Stimulated activated CD4-positive, alpha-beta T cell treated with anti-CD3 and anti-CD28 coated beads, TNF-alpha, amount 100 ng/mL, for 1 hour (primary cell): ENCODE measurements around the gene MAPK12.

Source experiments
- DNase-seq, 3 donors: peaks; one replicate each; pipeline ENCODE4 v3.0.0-alpha.2; 2020; ENCODE audit warnings: low read depth in 3 of 3, low spot score in 1 of 3

MAPK12 gene

DNA sequence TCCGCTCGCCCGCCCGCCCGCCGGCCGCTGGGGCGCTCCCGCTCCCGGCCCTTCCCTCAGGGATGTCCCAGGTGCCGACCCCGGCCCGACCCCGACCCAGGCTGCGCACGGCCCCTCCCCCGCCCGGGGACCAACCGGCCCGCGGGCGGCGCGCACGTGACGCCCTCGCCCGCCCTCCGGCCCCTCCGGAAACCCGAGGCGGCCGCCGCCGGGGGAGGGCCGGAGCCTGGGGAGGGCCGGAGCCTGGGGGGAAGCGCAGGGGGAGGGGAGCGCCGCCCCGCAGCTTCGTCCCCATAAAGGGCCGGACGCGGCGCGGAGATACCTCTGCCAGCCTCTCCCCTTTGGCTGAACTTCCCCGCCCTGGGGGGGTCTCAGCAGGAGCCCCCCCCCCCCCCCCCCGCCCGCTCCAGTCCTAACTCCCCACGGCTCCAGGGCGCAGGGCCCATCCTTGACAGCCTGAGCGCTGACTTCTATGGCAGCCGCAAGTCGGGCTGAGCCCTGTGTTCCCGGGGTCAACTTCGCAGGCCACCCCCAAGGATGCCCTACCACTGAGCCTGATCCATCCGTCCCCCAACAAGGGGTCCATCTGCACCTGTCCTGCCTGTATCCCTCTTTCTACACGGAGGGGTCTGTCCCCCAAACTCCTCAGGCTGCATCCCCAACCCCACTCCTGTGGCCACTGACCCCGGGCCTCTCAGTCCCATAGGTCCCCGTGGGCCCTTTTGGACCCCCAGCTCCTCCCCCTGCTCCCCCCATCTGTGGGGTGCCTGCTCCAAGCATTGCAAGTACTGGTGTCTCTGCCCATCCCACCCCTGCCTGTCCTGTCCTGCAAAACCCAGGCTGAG is at the start of gene MAPK12:
Gene MAPK12, minus strand, starts transcription at position 69 of the 845 bp plus-strand sequence. CDS start 174 bp downstream, outside the sequence.
- DNase-seq, result no peak

DNA sequence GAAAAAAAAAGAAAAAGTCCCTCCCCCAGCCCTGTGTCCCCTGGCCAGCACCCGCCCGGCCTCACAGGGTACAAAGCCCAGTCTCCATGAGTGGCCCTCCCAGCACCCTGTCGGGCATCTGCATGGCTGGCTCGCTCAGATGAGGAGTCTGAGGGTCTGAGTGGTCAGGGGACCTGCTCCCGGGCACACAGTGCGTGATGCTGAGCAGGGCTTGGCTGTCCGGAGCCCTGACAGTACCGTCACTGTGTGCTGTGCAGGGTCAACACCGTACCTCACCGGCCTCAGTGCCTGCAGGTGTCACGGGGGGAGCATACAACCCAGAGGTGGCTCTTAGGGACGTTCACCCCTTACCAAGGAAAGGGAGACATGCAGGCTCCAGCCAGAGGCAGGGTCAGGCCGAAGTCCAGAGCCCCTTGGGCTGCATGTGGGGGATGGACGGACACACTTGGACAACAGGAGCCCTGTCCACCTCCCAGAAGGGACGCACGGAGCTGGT is 49.5 kb upstream of the MAPK12 start:
- DNase-seq, result no peak

DNA sequence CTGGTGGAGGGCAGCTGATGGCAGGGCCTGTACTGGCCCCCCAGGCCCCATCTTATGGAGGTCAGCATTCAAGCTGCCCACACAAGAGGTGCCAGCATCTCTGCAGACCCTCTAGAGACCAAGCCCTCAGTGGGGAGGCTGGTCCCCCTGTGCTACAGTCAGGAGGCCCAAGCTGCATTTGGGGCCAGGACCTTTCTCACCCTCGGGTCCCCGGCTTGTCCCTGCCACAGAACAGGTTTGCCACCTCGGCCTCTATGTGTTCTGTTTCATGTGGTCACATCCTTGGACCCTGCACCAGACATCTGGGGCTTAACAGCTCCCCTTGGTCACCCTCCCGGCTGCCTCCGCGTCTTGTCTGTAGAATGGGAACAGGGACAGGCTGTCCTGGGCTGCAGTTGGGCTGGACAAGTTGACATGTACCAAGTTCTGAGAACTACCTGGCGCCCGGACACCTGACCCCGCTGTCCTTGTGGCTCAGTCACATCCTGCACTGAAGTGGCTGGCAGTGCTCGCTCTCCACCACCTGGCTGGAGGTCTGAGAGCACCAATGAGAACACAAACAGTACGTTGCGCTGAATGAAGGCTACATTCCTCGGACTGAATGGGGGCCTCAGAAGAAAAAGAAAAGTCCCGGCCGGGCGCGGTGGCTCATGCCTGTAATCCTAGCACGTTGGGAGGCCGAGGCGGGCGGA is 48.7 kb upstream of the MAPK12 start:
- DNase-seq, result no peak

DNA sequence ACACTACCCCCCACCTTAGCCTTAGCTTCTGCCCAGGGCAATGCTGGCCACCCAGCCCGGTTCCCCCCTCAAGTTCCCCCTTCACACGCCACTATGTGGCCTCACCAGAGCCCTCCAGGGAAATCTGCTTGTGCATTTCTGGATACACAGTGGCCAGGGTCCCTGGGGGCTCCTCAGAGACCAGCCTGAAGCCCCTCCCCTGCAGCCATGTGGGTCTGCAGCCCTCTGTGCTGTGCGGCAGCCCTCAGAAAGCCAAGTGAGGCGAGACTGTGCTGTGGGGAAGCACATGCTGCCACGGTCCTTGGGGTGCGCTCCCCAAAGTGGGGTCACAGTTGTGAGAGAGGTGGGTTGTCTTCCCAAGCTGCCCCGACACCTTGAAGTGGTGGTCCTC is 48.1 kb upstream of the MAPK12 start:
- no peak for DNase-seq

DNA sequence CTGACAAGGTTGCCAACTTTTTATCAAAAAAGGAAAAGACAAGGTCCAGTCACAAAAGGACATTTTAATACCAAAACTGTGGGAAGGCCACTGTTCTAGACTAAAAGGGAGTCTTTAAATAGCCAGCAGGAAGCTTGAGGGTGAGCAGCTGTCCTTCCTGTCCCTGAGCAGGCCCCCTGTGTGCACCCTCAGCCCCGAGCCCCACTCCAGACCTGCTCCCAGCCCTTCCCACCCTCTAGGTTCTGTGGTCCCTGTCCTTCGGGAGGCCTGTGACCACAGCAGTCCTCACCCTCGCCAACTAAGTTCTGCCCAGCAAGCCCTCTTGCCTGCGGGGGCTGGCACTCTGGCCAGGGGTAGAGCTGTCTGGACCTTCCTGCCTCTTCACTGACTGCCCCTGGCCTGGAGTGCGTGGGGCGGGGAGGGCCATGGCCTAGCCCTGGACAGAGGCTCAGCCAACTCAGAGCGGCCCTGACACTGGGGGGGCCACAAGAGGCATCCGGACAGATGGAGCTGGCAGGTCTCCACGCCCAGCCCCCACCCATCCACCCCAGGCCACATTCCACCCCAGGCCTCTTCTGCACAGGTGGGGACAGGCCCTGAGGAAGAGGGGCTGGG is 47.6 kb upstream of the MAPK12 start:
- DNase-seq, result no peak

DNA sequence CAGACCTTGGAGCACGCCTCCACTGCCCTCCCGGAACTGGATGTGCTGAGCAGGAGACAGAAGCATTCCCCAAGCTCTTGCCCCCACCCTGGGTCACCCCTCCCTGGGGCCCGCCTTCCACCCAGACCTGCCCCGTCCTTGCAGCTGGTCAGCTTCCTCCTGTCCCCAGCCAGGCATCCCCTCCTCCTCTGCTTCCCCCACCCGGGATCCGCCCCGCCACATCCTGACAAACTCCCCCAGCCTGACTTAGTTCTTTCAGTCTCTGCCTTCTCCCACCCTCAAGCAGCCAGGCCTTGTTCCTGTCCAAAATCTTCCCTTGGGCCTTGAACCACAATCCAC is 47.1 kb upstream of the MAPK12 start:
- DNase-seq, result no peak

DNA sequence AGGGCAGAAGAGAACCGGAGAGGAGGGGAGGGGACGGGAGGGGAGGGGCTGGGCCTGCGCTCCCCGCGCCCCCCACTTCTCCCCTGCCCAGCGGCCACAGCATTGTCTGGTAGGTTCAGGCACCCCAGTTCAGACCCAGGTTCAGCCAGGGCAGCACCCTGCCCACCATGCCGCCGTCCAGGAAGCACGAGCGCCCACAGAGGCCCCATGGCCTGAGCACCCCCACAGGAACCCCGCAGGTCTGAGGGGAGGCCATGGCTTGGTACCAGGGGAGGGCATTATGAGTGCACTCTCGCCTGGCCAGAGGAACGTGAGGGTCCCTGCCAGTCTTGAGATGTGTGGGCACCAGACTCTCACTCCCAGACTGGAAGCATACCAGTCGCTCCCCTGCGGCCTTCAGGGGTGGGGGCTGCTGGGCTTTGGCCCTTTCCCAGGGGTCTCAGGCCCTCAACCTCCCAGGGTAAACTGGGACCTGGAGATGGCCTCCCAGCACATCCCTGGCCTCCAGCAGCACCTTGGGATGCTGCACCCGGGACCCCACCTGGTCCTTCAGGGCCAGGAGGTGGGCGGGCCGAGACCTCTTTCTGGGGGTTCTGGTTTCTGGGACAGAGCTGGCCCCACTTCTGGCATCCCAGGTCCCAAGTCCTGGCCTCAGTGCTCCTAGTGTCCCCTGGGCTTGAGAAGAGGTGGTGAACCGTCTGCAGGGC is 46.6 kb upstream of the MAPK12 start:
- no peak for DNase-seq

DNA sequence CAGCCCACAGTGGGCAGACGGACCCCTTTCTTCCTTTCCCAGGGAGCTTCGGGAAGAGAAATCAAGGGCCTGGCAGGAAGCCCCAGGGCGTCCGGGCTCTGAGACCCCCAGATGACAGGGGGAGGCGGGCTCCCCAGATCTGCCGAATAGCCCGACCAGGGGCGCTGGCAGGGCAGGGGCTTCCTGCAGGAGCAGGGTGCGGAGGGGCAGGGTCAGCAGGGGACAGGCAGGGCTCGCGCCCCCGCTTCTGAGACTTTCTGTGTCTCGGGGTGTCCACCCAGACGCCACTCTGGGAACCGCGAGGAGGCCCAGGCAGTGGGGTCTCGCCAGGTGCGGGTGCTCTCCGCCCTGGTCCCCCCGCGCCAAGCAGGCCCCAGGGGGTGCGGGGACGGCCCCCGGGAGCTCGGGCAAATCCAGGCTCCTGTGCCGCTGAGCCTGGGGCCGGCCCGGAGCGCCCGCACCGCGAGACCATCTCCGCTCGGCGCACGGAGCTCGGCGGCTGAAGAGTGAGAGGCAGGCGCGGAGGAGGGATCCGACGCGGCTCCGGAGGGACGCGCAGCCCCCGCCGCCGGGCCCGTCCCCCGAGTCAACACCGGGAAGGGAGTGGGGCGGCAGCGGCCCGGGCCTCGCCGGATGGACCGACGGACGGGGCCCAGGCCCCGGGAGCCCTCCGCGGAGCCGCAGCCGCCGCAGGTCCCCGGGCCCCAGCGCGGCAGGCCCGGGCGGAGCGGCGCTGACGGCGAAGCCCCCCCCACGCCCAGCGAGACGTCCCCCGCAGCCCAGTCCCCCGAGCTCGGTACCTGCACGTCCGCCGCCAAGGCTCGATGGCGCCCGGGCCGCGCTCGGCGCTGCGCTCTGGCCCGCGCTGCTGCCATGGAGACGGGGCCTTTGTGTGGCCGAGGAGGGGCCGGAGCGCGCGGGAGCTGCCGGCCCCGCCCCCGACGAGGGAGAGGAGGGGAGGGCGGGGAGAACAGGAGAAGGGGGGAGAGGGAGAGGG is 45.6 kb upstream of the MAPK12 start, which contains the start of gene PLXNB2:
Gene PLXNB2, minus strand, starts transcription at position 894 of the 997 bp plus-strand sequence. CDS start 17,062 bp downstream, outside the sequence.
- no peak for DNase-seq

DNA sequence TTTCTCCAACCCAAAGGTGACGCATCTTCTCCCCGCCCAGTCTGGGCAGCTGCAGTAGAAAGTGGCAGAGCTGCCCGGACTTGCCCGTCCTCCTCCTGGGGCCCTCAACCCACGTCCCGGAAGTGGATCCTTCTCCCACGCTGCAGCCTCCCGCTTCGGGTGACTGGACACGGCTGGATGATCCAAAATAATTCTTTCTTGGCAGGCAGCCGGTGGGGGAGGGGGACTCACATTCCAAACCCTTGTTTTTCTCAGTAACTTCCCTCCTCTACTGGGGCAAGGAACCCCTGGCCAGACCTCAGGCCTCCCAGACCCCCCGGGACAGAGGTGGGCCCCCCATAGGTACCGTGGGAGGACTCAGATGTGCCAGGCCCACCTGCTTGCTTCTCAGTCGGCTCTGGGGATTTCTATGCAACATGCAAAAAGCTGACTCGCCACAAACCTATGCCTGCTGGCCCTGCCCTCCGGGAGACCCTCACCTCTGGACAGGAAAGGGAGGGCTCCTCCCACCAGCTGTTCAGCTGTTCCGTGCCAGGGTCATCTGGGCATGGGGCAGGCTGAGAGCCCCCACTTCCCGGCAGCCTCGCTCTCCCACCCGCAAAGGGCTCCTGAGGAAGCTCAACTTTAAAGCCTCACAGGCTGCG is 44.6 kb upstream of the MAPK12 start:
- DNase-seq, result no peak

DNA sequence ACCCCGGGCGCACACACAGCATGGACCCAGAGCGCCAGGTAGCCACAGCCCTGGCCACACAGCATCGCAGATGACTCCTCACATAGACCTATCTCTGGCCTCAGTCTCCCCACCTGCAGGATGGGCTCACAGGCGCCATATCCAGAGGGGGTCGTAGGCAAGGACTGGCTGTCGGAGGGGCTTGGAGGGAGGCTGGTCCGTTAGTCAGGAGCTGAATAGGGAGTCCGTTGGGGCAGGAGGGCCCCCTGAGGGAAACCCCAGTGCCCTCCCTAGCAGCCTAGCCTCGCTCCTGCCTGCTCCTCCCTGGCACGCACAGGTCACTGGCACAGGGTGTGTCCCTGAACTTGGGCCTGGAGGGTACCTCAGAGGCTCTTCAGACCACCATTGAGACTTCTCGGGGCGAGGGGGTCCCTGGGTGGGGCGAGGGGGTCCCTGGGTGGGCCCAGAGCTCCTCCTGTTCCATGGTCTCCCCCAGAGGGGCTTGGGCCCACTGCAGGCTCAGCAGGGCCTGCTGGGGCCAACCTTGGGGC is 44.0 kb upstream of the MAPK12 start:
- DNase-seq, result no peak

DNA sequence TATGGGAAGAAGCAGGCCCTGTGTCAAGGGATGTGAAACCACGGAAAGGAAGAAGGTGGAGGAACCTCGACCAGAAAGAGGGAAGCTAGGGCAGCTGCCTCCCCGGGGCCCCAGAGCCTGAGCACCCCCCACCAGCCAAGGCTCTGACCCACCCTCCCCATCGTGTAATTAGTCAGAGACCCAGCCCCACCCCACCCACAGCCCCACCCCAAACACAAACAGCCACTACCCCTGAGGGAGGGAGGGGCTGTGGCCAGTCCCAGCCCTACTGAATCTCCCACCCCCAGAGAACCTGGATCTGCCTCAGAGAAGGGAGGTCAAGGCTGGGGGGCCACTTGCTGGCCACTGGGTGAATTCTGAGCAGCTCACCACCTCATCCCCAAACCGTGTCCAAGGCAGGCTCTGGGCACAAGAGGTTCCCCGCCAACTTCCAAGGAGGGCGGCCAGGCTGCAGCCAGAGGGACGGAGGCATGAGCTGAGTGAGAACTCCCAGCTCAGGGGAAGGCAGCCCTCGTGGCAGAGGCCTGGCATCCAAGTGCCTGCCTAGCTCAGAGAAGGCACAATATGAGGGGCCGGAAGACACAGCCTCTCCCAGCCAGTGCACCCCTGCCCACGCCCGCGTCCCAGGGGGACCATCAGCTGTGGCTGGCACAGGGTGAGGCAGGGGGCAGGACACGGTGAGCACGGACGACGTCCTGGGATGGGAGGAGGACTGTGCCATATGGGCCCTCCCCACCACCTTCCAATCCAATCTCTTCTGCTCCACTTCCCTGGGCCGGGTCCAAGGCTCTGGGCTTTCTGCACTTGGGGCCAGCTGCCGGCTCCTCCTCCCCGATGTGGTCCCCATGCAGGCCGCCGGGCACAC is 43.3 kb upstream of the MAPK12 start:
- DNase-seq, result no peak

DNA sequence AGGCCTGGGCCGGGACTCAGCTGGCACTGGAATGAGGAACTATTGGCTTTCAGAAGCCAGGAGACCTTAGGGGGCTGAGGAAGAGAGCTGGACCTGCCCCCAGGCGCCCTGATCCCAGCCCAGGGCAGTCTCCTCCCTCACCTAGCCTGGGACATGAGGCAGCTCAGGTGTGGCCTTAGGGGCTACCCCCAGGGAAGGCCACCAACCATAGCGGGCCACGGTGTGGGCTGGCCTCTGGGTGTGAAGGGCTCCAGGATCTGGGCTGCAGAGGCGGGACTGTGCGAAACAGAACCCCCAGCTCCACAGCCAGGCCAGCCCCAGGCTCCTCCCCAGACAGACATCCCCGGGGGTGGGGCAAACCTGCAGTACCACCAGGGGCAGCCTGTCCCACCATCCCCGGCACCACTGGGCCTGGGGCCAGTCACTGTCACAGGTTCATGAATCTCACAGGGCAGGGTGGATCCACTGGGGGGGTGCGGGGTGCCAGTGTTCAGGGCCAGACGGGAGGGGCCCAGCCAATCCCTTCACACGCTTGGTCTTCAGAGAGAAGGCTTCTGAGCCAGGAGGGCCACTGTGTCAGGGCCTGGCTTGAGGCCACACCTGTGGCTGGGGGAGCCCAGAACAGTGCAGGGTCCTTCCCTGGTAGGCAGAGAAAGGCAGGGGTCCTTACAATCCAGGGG is 42.5 kb upstream of the MAPK12 start:
- DNase-seq, result no peak

DNA sequence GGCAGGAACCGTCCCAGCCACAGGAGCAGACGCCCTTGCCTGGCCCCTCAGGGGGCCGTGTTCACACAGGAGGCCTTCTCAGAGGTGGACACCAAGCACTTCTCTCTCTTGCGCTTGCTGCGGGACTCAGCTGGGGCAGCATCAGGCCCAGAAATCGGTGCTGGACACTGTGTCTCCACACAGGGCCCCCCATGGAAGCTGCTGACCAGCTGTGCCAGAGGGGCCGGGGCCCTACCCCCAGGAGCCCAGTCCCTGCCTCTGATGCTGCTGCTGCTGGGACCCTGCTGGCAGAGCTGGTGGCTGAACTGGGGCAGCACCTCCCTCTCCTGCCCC is 42.0 kb upstream of the MAPK12 start:
- DNase-seq, result no peak

DNA sequence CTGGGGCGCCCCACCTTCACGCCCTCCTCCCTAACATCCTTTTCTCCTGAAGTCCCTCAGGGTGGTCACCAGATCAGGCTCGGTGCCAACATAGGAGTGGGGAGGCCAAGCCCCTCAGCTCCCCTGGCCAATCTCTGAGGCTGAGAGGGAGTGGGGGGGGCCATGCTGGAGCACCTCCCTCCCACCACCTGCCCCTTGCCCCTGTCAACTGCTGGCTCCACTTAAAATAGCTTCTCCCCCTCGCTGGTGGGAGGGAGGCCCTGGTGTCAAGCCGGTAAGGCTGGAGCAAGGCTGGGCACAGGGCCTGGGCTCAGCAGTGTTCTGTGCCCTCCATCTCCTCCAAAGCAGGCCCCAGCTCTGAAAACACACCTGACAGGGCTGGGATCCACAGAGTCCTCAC is 41.1 kb upstream of the MAPK12 start:
- no peak for DNase-seq

DNA sequence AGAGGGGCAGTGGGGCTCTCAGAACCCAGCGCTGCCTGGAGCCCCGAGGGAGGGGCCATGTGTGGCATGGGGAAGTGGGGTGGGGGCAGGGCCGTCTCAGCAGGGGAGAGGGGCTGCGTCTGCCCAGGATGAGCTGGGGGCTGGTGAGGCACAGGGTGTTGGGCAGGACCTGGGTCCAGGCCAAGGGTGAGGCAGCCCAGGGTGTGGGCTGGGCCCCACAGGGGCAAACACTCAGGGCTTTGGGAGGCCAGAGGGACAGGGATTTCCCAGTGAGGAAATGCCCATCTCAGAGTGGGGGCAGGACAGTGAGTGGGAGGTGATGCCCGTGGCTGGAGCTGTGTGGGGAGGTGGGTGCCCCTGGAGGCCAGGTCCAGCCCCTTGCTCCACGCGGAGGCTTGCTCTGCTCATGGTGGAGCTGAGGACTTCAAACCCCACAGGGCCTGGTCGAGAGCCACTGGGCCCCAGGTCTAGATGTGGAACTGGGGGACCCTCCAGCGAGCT is 40.6 kb upstream of the MAPK12 start:
- DNase-seq, result no peak

DNA sequence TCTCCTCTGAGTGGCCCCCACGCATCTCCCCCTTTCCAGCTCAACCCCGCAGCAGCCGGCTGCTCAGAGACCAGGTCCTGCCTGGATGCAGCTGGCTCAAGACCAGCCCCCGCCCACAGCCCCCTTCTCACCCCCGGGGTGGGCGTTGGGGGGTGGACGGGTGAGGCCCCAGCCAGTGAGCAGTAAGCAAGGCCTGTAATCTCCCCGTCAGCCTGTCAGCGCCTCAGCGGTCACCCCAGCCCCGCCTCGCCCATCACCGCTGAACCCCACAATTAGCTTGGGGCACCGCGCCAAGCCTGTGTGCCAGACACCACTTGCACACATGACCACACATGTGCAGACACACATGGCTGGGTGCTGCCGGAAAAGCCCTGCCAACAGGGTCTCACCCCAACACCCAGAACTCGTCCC is 40.1 kb upstream of the MAPK12 start:
- DNase-seq, result no peak

DNA sequence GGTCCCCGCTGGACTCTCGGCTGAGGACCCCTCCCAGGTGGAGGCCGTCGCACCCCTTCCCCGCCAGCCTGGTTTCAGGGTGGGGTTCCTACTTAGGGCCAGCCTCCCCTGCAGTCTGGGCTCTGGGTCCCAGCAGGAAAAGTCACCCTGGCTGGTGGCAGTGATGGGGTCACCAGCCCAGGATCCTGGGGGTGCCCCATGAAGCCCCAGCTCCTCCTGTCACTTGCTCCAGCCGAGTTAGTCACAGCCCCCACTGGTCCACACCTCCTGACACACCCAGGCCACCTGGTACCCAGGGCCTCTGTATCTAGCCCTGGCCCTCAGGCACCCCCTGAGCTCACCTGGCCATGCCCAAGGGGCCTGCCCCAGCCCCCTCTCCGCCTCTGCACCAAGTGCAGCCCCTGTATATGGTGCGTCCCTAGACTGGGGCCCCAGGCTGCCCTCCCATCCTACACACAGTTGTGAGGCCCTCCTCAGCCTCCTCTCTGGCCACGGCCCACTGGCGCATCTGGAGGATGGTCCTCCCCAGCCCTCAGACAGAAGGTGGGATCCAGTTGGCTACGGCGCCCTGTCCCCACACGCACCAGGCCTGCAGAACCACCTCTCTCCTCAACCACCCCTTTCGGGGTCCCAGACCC is 39.3 kb upstream of the MAPK12 start:
- DNase-seq, result no peak
